Adrenal gland (tissue), 12 donors: ENCODE data around the gene SLC35F6. TPM values are rescaled to one million over a fixed set of nuclear protein-coding genes. Genes with fewer than 3 reads are reported as not detected.

ENCODE experiments used
- DNase-seq, 7 donors: peaks; one replicate each; pipeline ENCODE4 v3.0.0-alpha.2; 2019 to 2020
- H3K27ac ChIP-seq, 5 donors: fragments of 200-600 bp; sonication (generic) in 4 of 5; 1 replicate in 3 of 5; 2 replicates in 2 of 5; pipeline versions ENCODE4 v1.5.1 to v1.8.0; 2016 to 2020; ENCODE audit warnings: mild to moderate bottlenecking in 1 of 5
- H3K27me3 ChIP-seq: fragments of 200-600 bp; 2 replicates; pipeline ENCODE4 v1.8.0; 2021
- H3K36me3 ChIP-seq, 2 donors: fragments of 200-600 bp; replicated peaks in 1 of 2; 1 replicate in 1 of 2; 2 replicates in 1 of 2; pipeline versions ENCODE4 v1.5.1 to v1.8.0; 2018 to 2022
- H3K4me1 ChIP-seq, 2 donors: fragments of 200-600 bp; replicated peaks in 1 of 2; 1 replicate in 1 of 2; 2 replicates in 1 of 2; pipeline versions ENCODE4 v1.5.1 to v1.8.0; 2018 to 2021
- H3K4me3 ChIP-seq, 4 donors: fragments of 200-600 bp; sonication (generic) in 3 of 4; one replicate each; pipeline ENCODE4 v1.5.1; 2016 to 2018
- H3K9me3 ChIP-seq, 3 donors: fragments of 200-600 bp; sonication (generic) in 1 of 3; replicated peaks in 1 of 3; 1 replicate in 2 of 3; 2 replicates in 1 of 3; pipeline versions ENCODE4 v1.5.1 to v1.8.0; 2016 to 2021
- CTCF ChIP-seq, 6 experiments: fragments of 450-650 bp in 4 of 6; fragments of 200-600 bp in 2 of 6; sonication (generic) in 1 of 6; IDR thresholded peaks; 1 replicate in 5 of 6; 2 replicates in 1 of 6; pipeline versions ENCODE4 v1.5.1 to v1.8.0; 2016 to 2021; ENCODE audit warnings: antibody characterized with exemption in 6 of 6, mild to moderate bottlenecking in 2 of 6, moderate library complexity in 1 of 6
- POLR2A ChIP-seq, 2 donors: fragments of 450-650 bp; IDR thresholded peaks; one replicate each; pipeline ENCODE4 v1.6.1; 2017; ENCODE audit warnings: antibody characterized with exemption in 2 of 2, mild to moderate bottlenecking in 2 of 2, moderate library complexity in 1 of 2
- WGBS, 4 donors: extraction: QIAGEN DNeasy Blood & Tissue Kit in 2 of 4; methylation state at CpG; one replicate each; pipeline versions ENCODE4 v1.1.5 to v1.1.7; 2013 to 2017; 5-methylcytosine and 5-hydroxymethylcytosine counted together
- intact Hi-C, 2 donors: fragments of 100-400 bp; cut with DNase I; formaldehyde crosslinking; loops; one replicate each; pipeline versions ENCODE4 v1.14.1 to v1.15.0; 2022 to 2023
- polyA plus RNA-seq, 3 donors: library from polyadenylated mRNA; stranded (reverse); fragments of 200-250 nt in 2 of 3; fragments of 350-450 nt in 1 of 3; fragmentation: Illumina TruSeq in 1 of 3; extraction: RNeasy Lipid Tissue Mini Kit (QIAGEN cat#74804) in 1 of 3; gene quantifications; one replicate each; pipeline ENCODE4 v1.2.3, GENCODE V29; 2013 to 2014
- total RNA-seq, 9 donors: library from RNA; depleted of rRNA in 4 of 9; stranded (reverse); fragments of >200 nt in 4 of 9; fragments of 120-200 nt in 1 of 9; fragmentation: NEBNext Ultra II Directional in 1 of 9; extraction: Animal tissue kit (Norgen Biotek cat#: 25700) in 1 of 9; gene quantifications; one replicate each; pipeline versions ENCODE4 v1.1.0 to v1.2.4, GENCODE V29; 2013 to 2023
- donor health status: healthy with polysubstance abuse.
- donor health status: Bipolar disorder and iron deficiency.
- donor health status: DM: yes; HTN: yes; CAD: no.
- donor health status: DM: no; HTN: no; CAD: no.
- donor health status: DM: no; HTN: no; CAD: no.
- donor health status: DM: yes; HTN: yes; CAD: no.

SLC35F6 gene
- total and polyA plus RNA-seq, 12 donors: 20.0 to 92.4 (median 56.7) TPM

DNA sequence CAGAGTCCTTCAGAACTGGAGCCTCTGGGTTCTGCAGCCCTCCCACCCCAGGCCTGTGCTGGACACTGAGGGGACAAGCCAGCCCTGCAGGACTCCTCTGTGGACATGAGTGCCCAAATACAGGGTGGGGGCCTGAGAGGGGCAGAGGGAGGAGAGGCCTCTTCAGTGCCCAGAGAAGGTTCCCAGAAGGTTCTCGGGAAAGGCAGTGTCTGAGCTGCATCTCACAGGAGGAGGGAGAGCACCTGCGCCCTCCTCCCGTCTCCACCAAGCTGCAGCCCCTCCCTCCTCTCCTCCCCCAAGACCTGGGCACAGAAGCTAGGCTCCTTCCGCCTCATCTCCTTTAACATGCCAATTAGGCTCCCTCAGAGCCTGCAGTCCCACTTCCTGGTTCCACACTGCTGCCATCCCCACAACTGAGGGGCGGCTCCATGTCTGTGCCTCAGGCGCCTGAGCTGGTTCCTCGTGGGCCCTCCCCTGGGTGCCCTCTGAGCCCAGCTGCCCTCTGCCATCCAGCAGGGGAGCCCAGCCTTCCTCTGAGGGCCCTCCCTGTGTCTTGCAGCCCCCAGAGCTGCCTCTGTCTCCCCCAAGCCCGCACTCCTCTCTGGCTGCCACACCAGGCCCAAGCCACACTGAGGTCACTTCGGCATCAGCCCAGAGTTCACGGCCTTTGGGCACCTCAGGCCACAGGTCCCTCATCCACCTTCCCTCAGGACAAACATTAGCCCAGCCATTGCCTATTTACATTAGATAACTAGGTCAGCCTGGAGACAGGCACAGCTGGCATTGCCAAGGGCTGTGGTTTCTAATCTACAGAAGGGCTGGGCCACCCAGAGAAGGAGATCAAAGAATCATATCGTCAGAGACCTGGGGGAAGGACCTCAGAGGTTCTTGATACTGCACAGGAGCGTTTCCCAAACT is 42.7 kb upstream of the SLC35F6 start:
- H3K27ac ChIP-seq: peak overlapping the region; percentile 96 to 99 (median 97)
- H3K4me1 ChIP-seq: peaks cover 73 to 95% of the 10 kb centered on the region in 2 donors
- H3K9me3 ChIP-seq: no peaks in the 10 kb centered on the region
- DNase-seq: peak in 2 of 7 donors; percentile 71 to 72
- H3K4me3 ChIP-seq: no peak overlapping the region
- WGBS, 4 donors: 48 to 65% (median 50%) methylated on average over 10 to 12 of the region's 12 CpGs
- no peaks in the 10 kb centered on the region for H3K36me3 ChIP-seq
- H3K27me3 ChIP-seq: no peaks in the 10 kb centered on the region
- TF ChIP-seq POLR2A (IDR thresholded peaks at IDR 0.05) (no peak), CTCF (IDR thresholded peaks at IDR 0.05) (no peak)
- intact Hi-C loops: no loop called here

GRCh38 chr2:26722328-26722727 is 41.8 kb upstream of the SLC35F6 start:
- TF ChIP-seq CTCF (IDR thresholded peaks at IDR 0.05) (no peak), POLR2A (IDR thresholded peaks at IDR 0.05) (no peak)
- H3K27ac ChIP-seq: peak overlapping the region; percentile 96 to 99 (median 97)

DNA sequence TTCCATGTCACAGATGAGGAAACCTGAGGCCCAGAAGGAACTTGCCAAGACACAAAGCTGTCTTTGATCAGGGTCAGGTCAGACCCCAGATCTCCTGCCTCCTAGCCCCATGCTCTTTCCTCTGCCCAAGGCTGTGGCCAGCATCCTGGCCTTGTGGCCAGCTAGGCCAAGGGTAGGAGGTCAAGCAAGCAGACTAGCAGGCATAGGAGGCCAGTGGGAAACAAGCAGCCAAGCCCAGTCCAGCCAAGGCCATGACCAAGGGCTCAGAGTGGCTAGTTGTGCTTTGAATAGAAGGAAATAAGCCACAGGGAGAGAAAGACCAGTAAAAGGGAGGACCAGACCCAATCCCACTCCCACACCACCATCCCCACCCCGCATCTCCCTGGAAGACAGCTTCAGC is 41.2 kb upstream of the SLC35F6 start:
- 58 to 94% (median 77%) methylated on average over 1 of the region's 1 CpG for WGBS, 4 donors
- peak in 1 of 7 donors; percentile 39 for DNase-seq
- Histone ChIP-seq H3K4me3 (no peak overlapping the region), H3K9me3 (no peaks in the 10 kb centered on the region), H3K27me3 (no peaks in the 10 kb centered on the region), H3K27ac (peak overlapping the region; percentile 96 to 99 (median 97)), H3K36me3 (peaks cover 0 to 6% of the 10 kb centered on the region in 2 donors), H3K4me1 (peaks cover 74 to 90% of the 10 kb centered on the region in 2 donors)
- intact Hi-C loops: no loop called here
- TF ChIP-seq POLR2A (IDR thresholded peaks at IDR 0.05): no peak
- TF ChIP-seq CTCF (IDR thresholded peaks at IDR 0.05): no peak

More at GRCh38 chr2:26722328-26722727, 41.8 kb upstream of the SLC35F6 start:
- DNase-seq: no peak
- Histone ChIP-seq H3K9me3 (no peaks in the 10 kb centered on the region), H3K4me1 (peaks cover 74 to 96% of the 10 kb centered on the region in 2 donors), H3K27me3 (no peaks in the 10 kb centered on the region), H3K36me3 (peaks cover 0 to under 1% of the 10 kb centered on the region in 2 donors), H3K4me3 (no peak overlapping the region)
- intact Hi-C loops: no loop called here
- 52 to 76% (median 71%) methylated on average over 1 of the region's 1 CpG for WGBS, 4 donors

GRCh38 chr2:26723475-26723874 is 40.6 kb upstream of the SLC35F6 start:
- Histone ChIP-seq H3K27ac (peak overlapping the region; percentile 96 to 99 (median 97)), H3K36me3 (peaks cover 0 to 12% of the 10 kb centered on the region in 2 donors), H3K4me3 (no peak overlapping the region), H3K27me3 (no peaks in the 10 kb centered on the region), H3K9me3 (no peaks in the 10 kb centered on the region), H3K4me1 (peaks cover 74 to 85% of the 10 kb centered on the region in 2 donors)
- intact Hi-C loops: no loop called here
- 55 to 76% (median 62%) methylated on average over 3 of the region's 3 CpGs for WGBS, 4 donors
- peak in 1 of 7 donors; percentile 16 for DNase-seq
- TF ChIP-seq POLR2A (IDR thresholded peaks at IDR 0.05) (no peak), CTCF (IDR thresholded peaks at IDR 0.05) (no peak)
